K562 (cell line): ENCODE measurements around the gene UQCR11. TPM values are rescaled to one million over a fixed set of nuclear protein-coding genes. Genes with fewer than 3 reads are reported as not detected.

Experiments
- ASH1L ChIP-seq: fragments of 450-650 bp; IDR thresholded peaks from 2 replicates; pipeline ENCODE4 v1.6.1; 2018; ENCODE audit warnings: borderline replicate concordance, mild to moderate bottlenecking, low read depth; ENCODE audit not compliant: partially characterized antibody
- BRD9 ChIP-seq: fragments of 450-650 bp; IDR thresholded peaks from 2 replicates; pipeline ENCODE4 v1.6.1; 2018; ENCODE audit warnings: low read depth; ENCODE audit not compliant: partially characterized antibody
- C11orf30 ChIP-seq: fragments of 450-650 bp; IDR thresholded peaks from 2 replicates; pipeline ENCODE4 v1.6.1; 2016; ENCODE audit warnings: low read depth, mild to moderate bottlenecking
- CBFA2T2 ChIP-seq: fragments of 450-650 bp; conservative IDR thresholded peaks from 2 replicates; pipeline ENCODE4 v1.6.1; 2017; ENCODE audit warnings: mild to moderate bottlenecking
- CTBP1 ChIP-seq: fragments of 450-650 bp; IDR thresholded peaks from 2 replicates; pipeline ENCODE4 v1.6.1; 2016; ENCODE audit warnings: borderline replicate concordance
- CXXC5 ChIP-seq: fragments of 250-450 bp; sonication (Bioruptor Pico); IDR thresholded peaks from 2 replicates; pipeline ENCODE4 v1.8.0; 2022; ENCODE audit warnings: inconsistent platforms, mild to moderate bottlenecking, moderate library complexity
- DPF2 ChIP-seq: fragments of 450-650 bp; IDR thresholded peaks from 2 replicates; pipeline ENCODE4 v1.6.1; 2016
- ESRRA ChIP-seq: fragments of 450-650 bp; IDR thresholded peaks from 2 replicates; pipeline ENCODE4 v1.6.1; 2014; ENCODE audit warnings: low read depth, mild to moderate bottlenecking, moderate library complexity, borderline replicate concordance
- FOSL1 ChIP-seq: fragments of 200-800 bp; sonication (Bioruptor generic); conservative IDR thresholded peaks from 2 replicates; pipeline ENCODE4 v1.6.1; 2016; ENCODE audit warnings: missing genetic modification characterization, missing compliant biosample characterization
- FOXA3 ChIP-seq, 2 experiments: fragments of 450-650 bp in 1 of 2; sonication (generic) in 1 of 2; formaldehyde crosslinking; IDR thresholded peaks in 1 of 2; conservative IDR thresholded peaks in 1 of 2; 2 replicates each; pipeline versions ENCODE4 v1.4.0 to v1.8.0; 2020 to 2022; ENCODE audit warnings: mild to moderate bottlenecking in 2 of 2, missing genetic modification reagents in 1 of 2
- KDM4B ChIP-seq, 2 experiments: fragments of 450-650 bp in 1 of 2; sonication (generic) in 1 of 2; IDR thresholded peaks; 2 replicates each; pipeline ENCODE4 v1.6.1; 2016 to 2017; ENCODE audit warnings: borderline replicate concordance in 2 of 2, antibody characterized with exemption in 1 of 2, low read depth in 1 of 2, mild to moderate bottlenecking in 1 of 2
- MITF ChIP-seq: IDR thresholded peaks from 2 replicates; pipeline ENCODE4 v1.6.1; 2014; ENCODE audit warnings: antibody characterized with exemption
- NFE2 ChIP-seq: IDR thresholded peaks from 2 replicates; pipeline ENCODE4 v1.6.1; 2014; ENCODE audit warnings: antibody characterized with exemption, low read depth
- POLR2AphosphoS5 ChIP-seq: IDR thresholded peaks from 2 replicates; pipeline ENCODE4 v1.6.1; 2011; ENCODE audit warnings: mild to moderate bottlenecking, low read depth, low read length, moderate library complexity; ENCODE audit not compliant: control insufficient read depth, insufficient read depth
- STAT5A ChIP-seq: IDR thresholded peaks from 2 replicates; pipeline ENCODE4 v1.6.1; 2012; ENCODE audit warnings: low read length, inconsistent platforms, borderline replicate concordance
- TAF1 ChIP-seq: IDR thresholded peaks from 2 replicates; pipeline ENCODE4 v1.6.1; 2011; ENCODE audit warnings: mild to moderate bottlenecking, low read length, moderate library complexity; ENCODE audit not compliant: insufficient read depth, control insufficient read depth, severe bottlenecking; ENCODE audit errors: extremely low read depth
- TARDBP ChIP-seq: fragments of 450-650 bp; IDR thresholded peaks from 2 replicates; pipeline ENCODE4 v1.6.1; 2016
- ZNF431 ChIP-seq: sonication (generic); formaldehyde crosslinking; IDR thresholded peaks from 2 replicates; pipeline ENCODE4 v1.8.0; 2022; ENCODE audit warnings: mild to moderate bottlenecking, missing genetic modification reagents
- ZNF707 ChIP-seq: fragments of 250-450 bp; sonication (Bioruptor Pico); conservative IDR thresholded peaks from 2 replicates; pipeline ENCODE4 v1.8.0; 2022; ENCODE audit warnings: inconsistent platforms, mild to moderate bottlenecking, moderate library complexity
- polyA plus RNA-seq, 8 experiments: library from polyadenylated mRNA; depleted of rRNA in 4 of 8; stranded (reverse) in 5 of 8; unstranded in 3 of 8; fragments of >200 nt; fragmentation: Nextera tagmentation in 2 of 8; fragmentation: Illumina TruSeq in 1 of 8; extraction: Ambion mirVana in 2 of 8; extraction: Trizol in 1 of 8; gene quantifications; 2 replicates each; pipeline versions ENCODE4 v1.2.1 to v1.2.3, GENCODE V29; 2011 to 2014; ENCODE audit warnings: inconsistent platforms in 1 of 8, missing spikeins in 1 of 8
- total RNA-seq, 7 experiments: library from RNA; depleted of rRNA in 6 of 7; stranded (reverse); fragments of >200 nt in 6 of 7; fragmentation: Illumina TruSeq in 2 of 7; extraction: Trizol in 2 of 7; gene quantifications; 2 replicates each; pipeline versions ENCODE4 v1.2.1 to v1.2.3, GENCODE V29; 2011 to 2021; ENCODE audit warnings: low replicate concordance in 1 of 7

The UQCR11 gene
- total and polyA plus RNA-seq, 9 of the 15 experiments (the other 6 are each of a cell fraction or from before 2014, with no cell fraction given), result 57.6 to 394 (median 259) TPM

GRCh38 chr19:1601613-1602064, 3.6 kb downstream of the UQCR11 start (continued):
- TF ChIP-seq CTBP1 (0 out of 2 replicates have a peak, but pooled peaks have one; percentile 13), STAT5A (peak; percentile 41; the same call in 1 of the 2 replicates), ESRRA (no peak), FOXA3 (CRISPR knock-in tag; conservative IDR thresholded peaks at IDR 0.05 in 1 of 2, IDR thresholded peaks at IDR 0.05 in 1 of 2) (0 out of 4 replicates have a peak, but pooled peaks of 1 of the 2 experiments have one; percentile 70), NFE2 (peak; percentile 62), CXXC5 (CRISPR knock-in tag) (peak; percentile 34; the same call in 1 of the 2 replicates), KDM4B (IDR thresholded peaks at IDR 0.05; ENCODE audit: borderline replicate concordance in 2 of 2, low read depth in 1 of 2) (no peak), TARDBP (peak; percentile 58; the same call in 1 of the 2 replicates), ZNF707 (CRISPR knock-in tag) (no peak), ZNF431 (CRISPR knock-in tag) (0 out of 2 replicates have a peak, but pooled peaks have one; percentile 2), TAF1 (peak; percentile 5), MITF (no peak), BRD9 (peak; percentile 24), FOSL1 (tag) (peak; percentile 73), C11orf30 (peak; percentile 33; the same call in 1 of the 2 replicates), CBFA2T2 (peak; percentile 57), DPF2 (peak; percentile 94), POLR2AphosphoS5 (no peak), ASH1L (no peak)
